ENCODE measurements around the gene ZNF717.
"Not testable (repeated sequence)": the region's sequence is repeated elsewhere in the genome, so short reads cannot be mapped to it uniquely, and the experiment has no call there.

Gene ZNF717

GRCh38 chr3:75785081-75785755 lies at the start of gene ZNF717:
Gene ZNF717 (minus strand): TSS chr3:75785549. CDS start chr3:75783362, 2,187 bp downstream.
- peak; percentile 23 for DNase-seq (ENCODE audit: low spot score)

GRCh38 chr3:75831076-75831475 lies 45.7 kb upstream of the ZNF717 start:
- DNase-seq (ENCODE audit: low spot score), result not testable (repeated sequence)

GRCh38 chr3:75818019-75818418 lies 32.7 kb upstream of the ZNF717 start:
- DNase-seq (ENCODE audit: low spot score), result not testable (repeated sequence)

- peak; percentile 8 for DNase-seq (ENCODE audit: low spot score)
Observed at GRCh38 chr3:75816287-75817180, 31.2 kb upstream of the ZNF717 start.

GRCh38 chr3:75814797-75815196 lies 29.4 kb upstream of the ZNF717 start:
- no peak for DNase-seq (ENCODE audit: low spot score)

GRCh38 chr3:75782506-75782905 lies 2.8 kb downstream of the ZNF717 start:
- DNase-seq (ENCODE audit: low spot score), result no peak

GRCh38 chr3:75781079-75781745 lies 4.1 kb downstream of the ZNF717 start:
- no peak for DNase-seq (ENCODE audit: low spot score)

GRCh38 chr3:75777742-75778141 lies 7.6 kb downstream of the ZNF717 start:
- not testable (repeated sequence) for DNase-seq (ENCODE audit: low spot score)

- not testable (repeated sequence) for DNase-seq (ENCODE audit: low spot score)
Observed at GRCh38 chr3:75771631-75772030, 13.7 kb downstream of the ZNF717 start.

- no peak for DNase-seq (ENCODE audit: low spot score)
Observed at GRCh38 chr3:75768303-75769017, 16.9 kb downstream of the ZNF717 start.

GRCh38 chr3:75737831-75738493 lies 47.4 kb downstream of the ZNF717 start:
- DNase-seq (ENCODE audit: low spot score), result no peak

- no peak for DNase-seq (ENCODE audit: low spot score)
Observed at GRCh38 chr3:75727985-75728384, 57.4 kb downstream of the ZNF717 start.

- DNase-seq (ENCODE audit: low spot score), result no peak
Observed at GRCh38 chr3:75692061-75692460, 93.3 kb downstream of the ZNF717 start.

- DNase-seq (ENCODE audit: low spot score), result no peak
Observed at GRCh38 chr3:75687323-75687722, 98.0 kb downstream of the ZNF717 start.

All from hepatic stellate cell (primary cell).